Hindlimb muscle (tissue), 1 donor: ENCODE measurements around the gene PLPP4. TPM values are rescaled to one million over a fixed set of nuclear protein-coding genes. Genes with fewer than 3 reads are reported as not detected.

Experiments
- DNase-seq: peaks from one replicate; pipeline ENCODE4 v3.0.0-alpha.2; 2013
- polyA plus RNA-seq: library from polyadenylated mRNA; unstranded; fragments of 120-200 nt; gene quantifications from one replicate; pipeline ENCODE4 v1.2.1, GENCODE V29; 2013; ENCODE audit not compliant: insufficient read length

PLPP4 gene
- polyA plus RNA-seq, 1 donor = 0.23 TPM

GRCh38 chr10:120521880-120522279 is 64.9 kb downstream of the PLPP4 start:
- no peak for DNase-seq

GRCh38 chr10:120527691-120528090 is 70.7 kb downstream of the PLPP4 start:
- no peak for DNase-seq

- no peak for DNase-seq
Measured at GRCh38 chr10:120530699-120531098, 73.7 kb downstream of the PLPP4 start.

GRCh38 chr10:120538091-120538490 is 81.1 kb downstream of the PLPP4 start:
- no peak for DNase-seq

GRCh38 chr10:120539076-120539475 is 82.0 kb downstream of the PLPP4 start:
- no peak for DNase-seq

GRCh38 chr10:120540486-120540885 is 83.5 kb downstream of the PLPP4 start:
- no peak for DNase-seq

GRCh38 chr10:120541984-120542383 is 85.0 kb downstream of the PLPP4 start:
- DNase-seq = no peak

- DNase-seq = no peak
Measured at GRCh38 chr10:120542591-120542990, 85.6 kb downstream of the PLPP4 start.

GRCh38 chr10:120543291-120543690 is 86.3 kb downstream of the PLPP4 start:
- no peak for DNase-seq

- DNase-seq = no peak
Measured at GRCh38 chr10:120548210-120548609, 91.2 kb downstream of the PLPP4 start.

GRCh38 chr10:120552262-120552661 is 95.2 kb downstream of the PLPP4 start:
- DNase-seq = no peak

GRCh38 chr10:120553911-120554310 is 96.9 kb downstream of the PLPP4 start:
- no peak for DNase-seq

GRCh38 chr10:120555436-120555835 is 98.4 kb downstream of the PLPP4 start:
- no peak for DNase-seq

- DNase-seq = no peak
Measured at GRCh38 chr10:120555842-120556532, 99.0 kb downstream of the PLPP4 start.

GRCh38 chr10:120557311-120557710 is 100.3 kb downstream of the PLPP4 start:
- no peak for DNase-seq

- no peak for DNase-seq
Measured at GRCh38 chr10:120559800-120560199, 102.8 kb downstream of the PLPP4 start.

GRCh38 chr10:120562956-120563355 is 105.9 kb downstream of the PLPP4 start:
- no peak for DNase-seq

- DNase-seq = no peak
Measured at GRCh38 chr10:120570418-120570817, 113.4 kb downstream of the PLPP4 start.

GRCh38 chr10:120571266-120571665 is 114.2 kb downstream of the PLPP4 start:
- DNase-seq = no peak

GRCh38 chr10:120572307-120572706 is 115.3 kb downstream of the PLPP4 start:
- no peak for DNase-seq

- no peak for DNase-seq
Measured at GRCh38 chr10:120573355-120573754, 116.3 kb downstream of the PLPP4 start.

- no peak for DNase-seq
Measured at GRCh38 chr10:120574981-120575380, 118.0 kb downstream of the PLPP4 start.

- no peak for DNase-seq
Measured at GRCh38 chr10:120575411-120575810, 118.4 kb downstream of the PLPP4 start.

GRCh38 chr10:120578134-120578533 is 121.1 kb downstream of the PLPP4 start:
- DNase-seq = no peak

GRCh38 chr10:120578890-120579289 is 121.9 kb downstream of the PLPP4 start:
- no peak for DNase-seq
